Activated CD4-positive, alpha-beta T cell treated with anti-CD3 and anti-CD28 coated beads for 36 hours (primary cell): ENCODE data around the gene KCNIP3. TPM values are rescaled to one million over a fixed set of nuclear protein-coding genes. Genes with fewer than 3 reads are reported as not detected.

Experiments used
- ATAC-seq: fragments of 200-7000 bp; cut with Tn5 transposase; one replicate; pipeline ENCODE4 v1.10.0; 2021; ENCODE audit warnings: mild to moderate bottlenecking, moderate library complexity
- CTCF ChIA-PET: fragments of 350-600 bp; sonication (Branson Sonifier 250); formaldehyde crosslinking; loops from one replicate; lab custom pipeline; 2021; ENCODE audit warnings: antibody characterized with exemption; lab: Charles Lee
- POLR2A ChIA-PET: fragments of 350-600 bp; sonication (Branson Sonifier 250); formaldehyde crosslinking; loops from one replicate; lab custom pipeline; 2021; ENCODE audit warnings: antibody characterized with exemption, inconsistent platforms; lab: Charles Lee
- DNase-seq: peaks from one replicate; pipeline ENCODE4 v3.0.0-alpha.2; 2020
- H3K27ac Mint-ChIP-seq: one replicate; pipeline ENCODE4 v1.8.0; 2021; ENCODE audit warnings: mixed read lengths
- H3K27me3 Mint-ChIP-seq: one replicate; pipeline ENCODE4 v1.8.0; 2021; ENCODE audit warnings: mixed read lengths
- H3K36me3 Mint-ChIP-seq: one replicate; pipeline ENCODE4 v1.8.0; 2021; ENCODE audit warnings: low read depth, mixed read lengths
- H3K4me1 Mint-ChIP-seq: one replicate; pipeline ENCODE4 v1.8.0; 2021; ENCODE audit warnings: mixed read lengths
- H3K4me3 Mint-ChIP-seq: one replicate; pipeline ENCODE4 v1.8.0; 2021; ENCODE audit warnings: mild to moderate bottlenecking, moderate library complexity, mixed read lengths
- H3K9me3 Mint-ChIP-seq: one replicate; pipeline ENCODE4 v1.8.0; 2021; ENCODE audit warnings: low read depth, mixed read lengths
- intact Hi-C, 2 experiments: fragments of 100-400 bp; cut with DNase I in 1 of 2; cut with micrococcal nuclease in 1 of 2; formaldehyde crosslinking; loops; one replicate each; pipeline versions ENCODE4 v1.14.2 to v1.15.1; 2022 to 2024; cut with DNase I, micrococcal nuclease
- total RNA-seq, 2 experiments: library from RNA; stranded (reverse); gene quantifications; one replicate each; pipeline ENCODE4 v1.2.3, GENCODE V29; 2021

Gene KCNIP3
- total RNA-seq, 2 experiments from 2014 or later, result not detected

- intact Hi-C loops, result no loop called here
- no peaks in the 10 kb centered on the region for H3K27me3 Mint-ChIP-seq
- no peaks in the 10 kb centered on the region for H3K36me3 Mint-ChIP-seq
- no peak for DNase-seq
- H3K27ac Mint-ChIP-seq, result no peak overlapping the region
- no peak for ATAC-seq
- peaks cover 1% of the 10 kb centered on the region for H3K4me1 Mint-ChIP-seq
- POLR2A ChIA-PET, result no interaction called here
- CTCF ChIA-PET, result no interaction called here
- no peak overlapping the region for H3K4me3 Mint-ChIP-seq
- no peaks in the 10 kb centered on the region for H3K9me3 Mint-ChIP-seq
Measured at GRCh38 chr2:95299961-95300360, 2.8 kb downstream of the KCNIP3 start.

- Mint-ChIP-seq H3K4me1 (peaks cover 1% of the 10 kb centered on the region), H3K9me3 (no peaks in the 10 kb centered on the region), H3K27ac (no peak overlapping the region), H3K36me3 (no peaks in the 10 kb centered on the region), H3K4me3 (no peak overlapping the region), H3K27me3 (no peaks in the 10 kb centered on the region)
- intact Hi-C loops, result no loop called here
- POLR2A ChIA-PET, result no interaction called here
- no peak for DNase-seq
- CTCF ChIA-PET, result no interaction called here
- ATAC-seq, result no peak
Measured at GRCh38 chr2:95300450-95300849, 3.3 kb downstream of the KCNIP3 start.

- ATAC-seq (no peak), DNase-seq (no peak)
- no peaks in the 10 kb centered on the region for H3K36me3 Mint-ChIP-seq
- no peak overlapping the region for H3K27ac Mint-ChIP-seq
- peaks cover 1% of the 10 kb centered on the region for H3K4me1 Mint-ChIP-seq
- no peak overlapping the region for H3K4me3 Mint-ChIP-seq
- no peaks in the 10 kb centered on the region for H3K27me3 Mint-ChIP-seq
- intact Hi-C loops, result no loop called here
- H3K9me3 Mint-ChIP-seq, result no peaks in the 10 kb centered on the region
- ChIA-PET POLR2A (no interaction called here), CTCF (no interaction called here)
Measured at GRCh38 chr2:95301186-95301585, 4.0 kb downstream of the KCNIP3 start.

GRCh38 chr2:95301876-95302641 lies 4.9 kb downstream of the KCNIP3 start:
- ATAC-seq (no peak), DNase-seq (no peak)
- Mint-ChIP-seq H3K9me3 (no peaks in the 10 kb centered on the region), H3K4me3 (no peak overlapping the region), H3K27ac (no peak overlapping the region), H3K36me3 (no peaks in the 10 kb centered on the region), H3K27me3 (no peaks in the 10 kb centered on the region), H3K4me1 (no peaks in the 10 kb centered on the region)
- CTCF ChIA-PET, result interaction anchor here (0.6 kb wide), 1 partner anchor 503 kb away, joined by 3 read pairs; no protein-coding TSS in a partner anchor
- POLR2A ChIA-PET, result no interaction called here
- intact Hi-C loops, result no loop called here

GRCh38 chr2:95303191-95303919 lies 6.2 kb downstream of the KCNIP3 start:
- no peak overlapping the region for H3K4me3 Mint-ChIP-seq
- POLR2A ChIA-PET, result no interaction called here
- H3K9me3 Mint-ChIP-seq, result no peaks in the 10 kb centered on the region
- no peaks in the 10 kb centered on the region for H3K36me3 Mint-ChIP-seq
- intact Hi-C loops, result no loop called here
- no peaks in the 10 kb centered on the region for H3K27me3 Mint-ChIP-seq
- ATAC-seq (no peak), DNase-seq (no peak)
- CTCF ChIA-PET, result no interaction called here
- H3K4me1 Mint-ChIP-seq, result no peaks in the 10 kb centered on the region
- no peak overlapping the region for H3K27ac Mint-ChIP-seq

- no peak for ATAC-seq
- Mint-ChIP-seq H3K4me1 (no peaks in the 10 kb centered on the region), H3K9me3 (no peaks in the 10 kb centered on the region), H3K36me3 (no peaks in the 10 kb centered on the region), H3K27ac (no peak overlapping the region), H3K27me3 (no peaks in the 10 kb centered on the region), H3K4me3 (no peak overlapping the region)
- intact Hi-C loops, result no loop called here
- POLR2A ChIA-PET, result no interaction called here
- no peak for DNase-seq
- CTCF ChIA-PET, result no interaction called here
Measured at GRCh38 chr2:95305380-95306061, 8.4 kb downstream of the KCNIP3 start.

- ATAC-seq (no peak), DNase-seq (no peak)
- Mint-ChIP-seq H3K36me3 (no peaks in the 10 kb centered on the region), H3K27me3 (no peaks in the 10 kb centered on the region), H3K27ac (no peak overlapping the region), H3K4me3 (no peak overlapping the region), H3K9me3 (no peaks in the 10 kb centered on the region), H3K4me1 (no peaks in the 10 kb centered on the region)
- CTCF ChIA-PET, result interaction anchor here (0.6 kb wide), 1 partner anchor 107 kb away, joined by 5 read pairs; no protein-coding TSS in a partner anchor
- POLR2A ChIA-PET, result no interaction called here
- intact Hi-C loops, result no loop called here
Measured at GRCh38 chr2:95306336-95306895, 9.3 kb downstream of the KCNIP3 start.

GRCh38 chr2:95307036-95307435 lies 9.9 kb downstream of the KCNIP3 start:
- ATAC-seq (no peak), DNase-seq (no peak)
- POLR2A ChIA-PET, result no interaction called here
- Mint-ChIP-seq H3K4me3 (no peak overlapping the region), H3K27me3 (no peaks in the 10 kb centered on the region), H3K9me3 (no peaks in the 10 kb centered on the region), H3K36me3 (no peaks in the 10 kb centered on the region), H3K27ac (no peak overlapping the region), H3K4me1 (no peaks in the 10 kb centered on the region)
- CTCF ChIA-PET, result no interaction called here
- intact Hi-C loops, result no loop called here

- H3K9me3 Mint-ChIP-seq, result no peaks in the 10 kb centered on the region
- DNase-seq (no peak), ATAC-seq (no peak)
- H3K4me3 Mint-ChIP-seq, result no peak overlapping the region
- intact Hi-C loops, result no loop called here
- ChIA-PET CTCF (no interaction called here), POLR2A (no interaction called here)
- no peaks in the 10 kb centered on the region for H3K36me3 Mint-ChIP-seq
- no peaks in the 10 kb centered on the region for H3K27me3 Mint-ChIP-seq
- no peak overlapping the region for H3K27ac Mint-ChIP-seq
- H3K4me1 Mint-ChIP-seq, result no peaks in the 10 kb centered on the region
Measured at GRCh38 chr2:95307878-95308277, 10.7 kb downstream of the KCNIP3 start.

- no peak overlapping the region for H3K4me3 Mint-ChIP-seq
- intact Hi-C loops, result no loop called here
- no peak overlapping the region for H3K27ac Mint-ChIP-seq
- ATAC-seq (no peak), DNase-seq (no peak)
- no peaks in the 10 kb centered on the region for H3K36me3 Mint-ChIP-seq
- H3K4me1 Mint-ChIP-seq, result no peaks in the 10 kb centered on the region
- H3K27me3 Mint-ChIP-seq, result no peaks in the 10 kb centered on the region
- POLR2A ChIA-PET, result no interaction called here
- CTCF ChIA-PET, result interaction anchor here (0.6 kb wide), 1 partner anchor 353 kb away, joined by 3 read pairs; no protein-coding TSS in a partner anchor
- H3K9me3 Mint-ChIP-seq, result no peaks in the 10 kb centered on the region
Measured at GRCh38 chr2:95308426-95308990, 11.4 kb downstream of the KCNIP3 start.

GRCh38 chr2:95309599-95309998 lies 12.5 kb downstream of the KCNIP3 start:
- POLR2A ChIA-PET, result no interaction called here
- ATAC-seq (no peak), DNase-seq (no peak)
- H3K36me3 Mint-ChIP-seq, result no peaks in the 10 kb centered on the region
- no peaks in the 10 kb centered on the region for H3K27me3 Mint-ChIP-seq
- no peaks in the 10 kb centered on the region for H3K4me1 Mint-ChIP-seq
- no peaks in the 10 kb centered on the region for H3K9me3 Mint-ChIP-seq
- CTCF ChIA-PET, result no interaction called here
- H3K27ac Mint-ChIP-seq, result no peak overlapping the region
- H3K4me3 Mint-ChIP-seq, result no peak overlapping the region
- intact Hi-C loops, result no loop called here
